AG10803 (cell line): ENCODE data around the gene SPATA12.

Experiments used
- DNase-seq: peaks from one replicate; pipeline ENCODE4 v3.0.0; 2010; ENCODE audit warnings: low read depth
- H3K4me3 ChIP-seq: 2 replicates; pipeline ENCODE4 v1.5.1; 2011; ENCODE audit warnings: mild to moderate bottlenecking, low read length, control low read depth
- TF ChIP-seq, protein P1 (sequence below): conservative IDR thresholded peaks from 2 replicates; pipeline ENCODE4 v1.5.1; 2011; ENCODE audit warnings: mild to moderate bottlenecking, low read length, control low read depth, inconsistent platforms

Gene SPATA12

DNA sequence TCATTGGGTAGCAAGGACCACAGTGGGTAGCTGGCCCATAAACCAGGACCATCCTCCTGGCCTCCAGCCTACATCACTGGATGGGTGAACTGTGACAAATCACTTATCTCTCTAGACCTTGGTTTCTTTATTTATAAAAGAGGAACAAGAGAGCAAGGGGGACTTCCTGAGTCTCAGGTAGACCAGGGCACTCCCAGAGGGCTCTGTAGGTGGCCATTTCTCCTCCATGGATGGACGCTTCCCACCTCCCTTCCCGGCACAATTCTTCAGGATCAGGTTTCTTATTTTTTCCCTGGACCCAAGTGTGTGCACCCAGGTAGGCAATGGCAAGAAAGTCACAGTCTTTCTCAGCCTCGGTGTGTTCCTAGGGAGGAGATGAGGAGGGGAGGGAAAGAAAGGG, 41.4 kb upstream of the SPATA12 start:
- no peak for DNase-seq
- H3K4me3 ChIP-seq, result no peak overlapping the region
- TF ChIP-seq, protein P1, sequence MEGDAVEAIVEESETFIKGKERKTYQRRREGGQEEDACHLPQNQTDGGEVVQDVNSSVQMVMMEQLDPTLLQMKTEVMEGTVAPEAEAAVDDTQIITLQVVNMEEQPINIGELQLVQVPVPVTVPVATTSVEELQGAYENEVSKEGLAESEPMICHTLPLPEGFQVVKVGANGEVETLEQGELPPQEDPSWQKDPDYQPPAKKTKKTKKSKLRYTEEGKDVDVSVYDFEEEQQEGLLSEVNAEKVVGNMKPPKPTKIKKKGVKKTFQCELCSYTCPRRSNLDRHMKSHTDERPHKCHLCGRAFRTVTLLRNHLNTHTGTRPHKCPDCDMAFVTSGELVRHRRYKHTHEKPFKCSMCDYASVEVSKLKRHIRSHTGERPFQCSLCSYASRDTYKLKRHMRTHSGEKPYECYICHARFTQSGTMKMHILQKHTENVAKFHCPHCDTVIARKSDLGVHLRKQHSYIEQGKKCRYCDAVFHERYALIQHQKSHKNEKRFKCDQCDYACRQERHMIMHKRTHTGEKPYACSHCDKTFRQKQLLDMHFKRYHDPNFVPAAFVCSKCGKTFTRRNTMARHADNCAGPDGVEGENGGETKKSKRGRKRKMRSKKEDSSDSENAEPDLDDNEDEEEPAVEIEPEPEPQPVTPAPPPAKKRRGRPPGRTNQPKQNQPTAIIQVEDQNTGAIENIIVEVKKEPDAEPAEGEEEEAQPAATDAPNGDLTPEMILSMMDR, result no peak

DNA sequence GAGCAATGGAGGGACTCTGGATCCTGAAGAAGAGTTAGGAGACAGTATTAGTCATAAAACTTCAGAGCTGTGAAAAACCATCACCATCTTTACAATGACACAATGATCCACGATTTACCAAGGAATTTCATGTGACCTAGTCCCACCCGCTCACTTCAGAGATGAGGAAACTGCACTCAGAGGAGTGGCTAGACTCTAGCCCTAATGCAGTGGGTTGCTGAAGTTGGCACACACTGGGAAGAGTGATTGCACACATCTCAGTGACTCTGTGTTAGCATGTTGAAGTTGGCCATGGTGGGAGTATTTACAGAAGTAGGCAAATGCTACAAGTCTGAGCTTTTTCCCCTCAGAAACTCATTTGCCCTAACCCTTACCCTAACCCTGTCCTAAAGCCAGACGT, 35.2 kb upstream of the SPATA12 start:
- DNase-seq, result no peak
- TF ChIP-seq, protein P1, result no peak

DNA sequence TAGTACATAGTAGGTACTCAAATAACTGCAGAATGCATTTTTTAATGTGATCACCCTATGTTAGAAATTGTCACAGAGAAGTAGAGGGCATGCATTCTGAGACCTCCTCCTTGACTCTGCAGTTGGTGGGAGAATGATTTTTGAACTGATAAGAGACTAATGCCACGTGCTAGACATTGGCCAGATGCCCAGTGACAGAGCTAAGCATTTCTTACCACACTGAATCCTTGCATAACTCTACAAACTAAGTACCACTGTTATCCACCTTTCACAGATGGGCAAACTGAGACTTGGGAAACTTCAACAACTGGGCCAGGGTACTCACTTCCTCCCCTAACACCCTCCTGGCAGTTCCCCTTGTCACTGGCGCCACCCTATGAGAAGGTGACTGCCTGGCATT, 33.5 kb upstream of the SPATA12 start:
- H3K4me3 ChIP-seq, result no peak overlapping the region
- DNase-seq, result peak; percentile 42
- TF ChIP-seq, protein P1, result no peak

More for the DNA sequence above, 35.2 kb upstream of the SPATA12 start:
- no peak overlapping the region for H3K4me3 ChIP-seq

GRCh38 chr3:57029383-57029782, 31.1 kb upstream of the SPATA12 start:
- no peak for DNase-seq
- TF ChIP-seq, protein P1, result no peak
- H3K4me3 ChIP-seq, result no peak overlapping the region

DNA sequence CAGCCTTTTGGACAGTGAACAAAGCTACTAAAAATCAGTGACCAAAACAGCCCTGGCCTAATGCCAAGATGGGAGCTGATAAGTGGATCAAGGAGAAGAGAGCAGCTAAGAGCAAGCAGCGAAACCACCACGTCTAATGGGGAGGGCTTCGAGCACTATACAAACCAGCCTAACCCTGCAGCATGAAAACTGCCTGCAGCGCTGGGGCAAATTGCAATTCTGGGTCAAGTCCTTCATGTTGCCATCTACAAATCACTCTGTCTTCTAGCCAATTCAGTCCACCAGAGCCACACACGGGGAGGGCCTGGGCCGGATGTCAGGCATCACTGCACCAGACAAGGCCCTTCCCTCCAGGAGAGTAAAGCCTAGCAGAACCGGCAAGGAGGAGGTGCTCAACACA, 30.5 kb upstream of the SPATA12 start:
- TF ChIP-seq, protein P1, result no peak
- H3K4me3 ChIP-seq, result no peak overlapping the region
- no peak for DNase-seq

DNA sequence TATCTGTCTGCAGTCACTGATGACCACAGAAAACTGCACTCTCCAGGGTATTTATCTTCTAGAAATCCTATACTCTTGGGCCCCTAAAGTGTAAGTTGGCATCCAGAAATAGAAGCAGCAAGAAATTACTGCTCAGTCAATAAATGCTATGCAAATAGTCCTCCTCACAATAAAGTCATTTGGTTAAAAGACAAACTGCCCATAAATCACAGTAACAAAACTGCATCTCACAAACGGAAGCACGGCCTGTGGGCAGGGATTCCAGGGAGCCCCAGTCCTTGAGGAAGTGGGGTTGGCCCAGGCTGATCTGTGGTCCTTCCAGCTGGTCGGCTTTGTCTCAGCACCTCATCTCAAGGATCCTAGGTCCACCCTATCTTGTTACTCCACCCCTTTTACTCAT, 29.7 kb upstream of the SPATA12 start:
- DNase-seq, result no peak
- H3K4me3 ChIP-seq, result no peak overlapping the region
- TF ChIP-seq, protein P1, result no peak

DNA sequence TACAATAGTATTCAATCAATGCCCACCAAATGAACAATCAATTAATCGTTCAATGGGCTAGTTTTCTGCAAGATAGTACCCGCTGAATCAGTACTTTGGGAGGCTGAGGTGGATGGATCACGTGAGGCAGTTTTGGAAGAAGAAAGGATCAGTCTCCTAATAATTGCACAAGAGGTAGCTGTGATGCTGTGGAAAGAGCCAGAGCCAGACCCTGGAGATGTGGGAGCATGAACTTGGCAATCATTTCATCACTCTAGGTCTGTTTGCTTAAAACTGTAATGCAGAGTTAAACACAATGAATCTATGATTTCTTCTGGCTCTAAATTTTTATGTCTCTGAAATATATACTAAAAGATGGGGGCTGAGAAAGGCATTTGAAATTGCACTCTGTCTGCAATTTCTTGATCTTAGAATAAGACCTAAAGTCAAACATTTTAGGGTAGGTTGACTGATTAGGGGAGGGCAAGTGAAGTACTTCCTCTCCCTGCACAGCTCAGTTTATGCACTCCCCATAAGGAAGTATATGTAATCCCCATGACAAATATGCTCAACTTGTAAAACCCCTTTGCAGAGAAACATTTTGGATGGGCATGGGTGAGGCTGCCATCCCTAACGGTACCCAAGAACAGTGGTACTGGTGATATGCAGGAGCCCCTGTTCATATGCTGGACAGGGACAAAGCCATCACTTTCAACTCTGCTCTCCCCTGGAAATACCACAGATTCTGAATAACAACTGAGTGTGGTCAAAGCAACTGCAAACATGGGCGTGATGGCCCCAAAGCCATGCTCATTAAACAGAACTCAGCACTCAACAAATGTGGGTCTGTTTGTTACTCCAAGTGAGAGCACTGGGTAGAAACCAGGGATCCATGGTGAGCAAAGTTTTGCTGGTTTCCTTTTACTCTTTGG, 28.6 kb upstream of the SPATA12 start:
- H3K4me3 ChIP-seq, result no peak overlapping the region
- TF ChIP-seq, protein P1, result no peak
- DNase-seq, result no peak
